Measurements from ENCODE around the gene ITK. TPM values are rescaled to one million over a fixed set of nuclear protein-coding genes. Genes with fewer than 3 reads are reported as not detected.

The ITK gene
- total and polyA plus RNA-seq, 4 donors, result 0.06 to 0.51 (median 0.45) TPM

- no peaks in the 10 kb centered on the region for H3K27me3 ChIP-seq (ENCODE audit: control insufficient read depth, insufficient read depth, low read length)
- no peaks in the 10 kb centered on the region for H3K4me1 ChIP-seq (ENCODE audit: control insufficient read depth, insufficient read depth, low read length)
- no peak overlapping the region for H3K4me3 ChIP-seq (ENCODE audit: low read depth, low read length)
- no peaks in the 10 kb centered on the region for H3K9me3 ChIP-seq (ENCODE audit: control insufficient read depth, insufficient read depth, low read length)
- H3K36me3 ChIP-seq (ENCODE audit: control insufficient read depth, insufficient read depth, low read length), result peaks cover 35% of the 10 kb centered on the region
- no peak for DNase-seq (ENCODE audit: low read depth in 4 of 6, low spot score in 6 of 6)
- no peak overlapping the region for H3K27ac ChIP-seq (ENCODE audit: low read depth, low read length)
- 96% methylated on average over 4 of the region's 7 CpGs for WGBS (ENCODE audit: insufficient coverage)
These were observed 113.9 kb downstream of the ITK start for GRCh38 chr5:157294407-157295091.

GRCh38 chr5:157295247-157295646 lies 114.6 kb downstream of the ITK start:
- no peak for DNase-seq (ENCODE audit: low read depth in 4 of 6, low spot score in 6 of 6)
- Histone ChIP-seq H3K4me1 (ENCODE audit: control insufficient read depth, insufficient read depth, low read length) (no peaks in the 10 kb centered on the region), H3K27me3 (ENCODE audit: control insufficient read depth, insufficient read depth, low read length) (no peaks in the 10 kb centered on the region), H3K4me3 (ENCODE audit: low read depth, low read length) (no peak overlapping the region), H3K27ac (ENCODE audit: low read depth, low read length) (no peak overlapping the region), H3K36me3 (ENCODE audit: control insufficient read depth, insufficient read depth, low read length) (peaks cover 38% of the 10 kb centered on the region), H3K9me3 (ENCODE audit: control insufficient read depth, insufficient read depth, low read length) (no peaks in the 10 kb centered on the region)
- WGBS (ENCODE audit: insufficient coverage), result 89% methylated on average over 1 of the region's 1 CpG

- H3K36me3 ChIP-seq (ENCODE audit: control insufficient read depth, insufficient read depth, low read length), result peaks cover 57% of the 10 kb centered on the region
- no peaks in the 10 kb centered on the region for H3K9me3 ChIP-seq (ENCODE audit: control insufficient read depth, insufficient read depth, low read length)
- H3K4me1 ChIP-seq (ENCODE audit: control insufficient read depth, insufficient read depth, low read length), result no peaks in the 10 kb centered on the region
- H3K27me3 ChIP-seq (ENCODE audit: control insufficient read depth, insufficient read depth, low read length), result no peaks in the 10 kb centered on the region
- whole genome bisulfite sequencing (ENCODE audit: insufficient coverage), result 76% methylated on average over 9 of the region's 10 CpGs
- H3K4me3 ChIP-seq (ENCODE audit: low read depth, low read length), result no peak overlapping the region
- no peak for DNase-seq (ENCODE audit: low read depth in 4 of 6, low spot score in 6 of 6)
- no peak overlapping the region for H3K27ac ChIP-seq (ENCODE audit: low read depth, low read length)
These were observed 119.9 kb downstream of the ITK start for GRCh38 chr5:157300564-157300963.

GRCh38 chr5:157301066-157301465 lies 120.4 kb downstream of the ITK start:
- Histone ChIP-seq H3K4me3 (ENCODE audit: low read depth, low read length) (no peak overlapping the region), H3K27me3 (ENCODE audit: control insufficient read depth, insufficient read depth, low read length) (no peaks in the 10 kb centered on the region), H3K9me3 (ENCODE audit: control insufficient read depth, insufficient read depth, low read length) (no peaks in the 10 kb centered on the region), H3K27ac (ENCODE audit: low read depth, low read length) (no peak overlapping the region), H3K36me3 (ENCODE audit: control insufficient read depth, insufficient read depth, low read length) (peaks cover 55% of the 10 kb centered on the region), H3K4me1 (ENCODE audit: control insufficient read depth, insufficient read depth, low read length) (no peaks in the 10 kb centered on the region)
- no peak for DNase-seq (ENCODE audit: low read depth in 4 of 6, low spot score in 6 of 6)

GRCh38 chr5:157303023-157303422 lies 122.4 kb downstream of the ITK start:
- peaks cover 44% of the 10 kb centered on the region for H3K36me3 ChIP-seq (ENCODE audit: control insufficient read depth, insufficient read depth, low read length)
- WGBS (ENCODE audit: insufficient coverage), result 96% methylated on average over 4 of the region's 5 CpGs
- H3K4me3 ChIP-seq (ENCODE audit: low read depth, low read length), result no peak overlapping the region
- no peaks in the 10 kb centered on the region for H3K27me3 ChIP-seq (ENCODE audit: control insufficient read depth, insufficient read depth, low read length)
- DNase-seq (ENCODE audit: low read depth in 4 of 6, low spot score in 6 of 6), result no peak
- H3K4me1 ChIP-seq (ENCODE audit: control insufficient read depth, insufficient read depth, low read length), result no peaks in the 10 kb centered on the region
- H3K9me3 ChIP-seq (ENCODE audit: control insufficient read depth, insufficient read depth, low read length), result no peaks in the 10 kb centered on the region
- H3K27ac ChIP-seq (ENCODE audit: low read depth, low read length), result no peak overlapping the region

GRCh38 chr5:157303667-157304327 lies 123.2 kb downstream of the ITK start:
- Histone ChIP-seq H3K27ac (ENCODE audit: low read depth, low read length) (no peak overlapping the region), H3K27me3 (ENCODE audit: control insufficient read depth, insufficient read depth, low read length) (no peaks in the 10 kb centered on the region), H3K9me3 (ENCODE audit: control insufficient read depth, insufficient read depth, low read length) (no peaks in the 10 kb centered on the region), H3K4me3 (ENCODE audit: low read depth, low read length) (no peak overlapping the region), H3K4me1 (ENCODE audit: control insufficient read depth, insufficient read depth, low read length) (no peaks in the 10 kb centered on the region), H3K36me3 (ENCODE audit: control insufficient read depth, insufficient read depth, low read length) (peaks cover 39% of the 10 kb centered on the region)
- DNase-seq (ENCODE audit: low read depth in 4 of 6, low spot score in 6 of 6), result no peak
- WGBS (ENCODE audit: insufficient coverage), result 54% methylated on average over 6 of the region's 8 CpGs

Other genes with a start within 250 kb of the ITK start
- 1 to 10 TPM in 1 of 2 donors, under 1 TPM in 1; 0.40 to 5.3 TPM for gene TIMD4, start 217.6 kb upstream of the ITK start, total RNA-seq
- under 1 TPM; 0.50 to 0.82 TPM for gene TIMD4, start 217.6 kb upstream of the ITK start, polyA plus RNA-seq (ENCODE audit: insufficient read length in 2 of 2)
- gene HAVCR1, start 121.7 kb upstream of the ITK start, total RNA-seq, result under 1 TPM; 0.11 to 0.20 TPM
- under 1 TPM; 0.20 to 0.60 TPM for gene HAVCR1, start 121.7 kb upstream of the ITK start, polyA plus RNA-seq (ENCODE audit: insufficient read length in 2 of 2)
- 10 to 100 TPM; 10.6 to 22.9 TPM for gene HAVCR2, start 71.8 kb upstream of the ITK start, total RNA-seq
- gene HAVCR2, start 71.8 kb upstream of the ITK start, polyA plus RNA-seq (ENCODE audit: insufficient read length in 2 of 2), result 1 to 10 TPM; 8.5 to 8.9 TPM
- gene MED7, start 38.0 kb upstream of the ITK start, total RNA-seq, result 10 to 100 TPM; 19.5 to 23.2 TPM
- gene MED7, start 38.0 kb upstream of the ITK start, polyA plus RNA-seq (ENCODE audit: insufficient read length in 2 of 2), result 10 to 100 TPM; 18.7 to 19.8 TPM
- gene GARIN3, start 14.6 kb upstream of the ITK start, total RNA-seq, result not detected
- gene GARIN3, start 14.6 kb upstream of the ITK start, polyA plus RNA-seq (ENCODE audit: insufficient read length in 2 of 2), result not detected
- 10 to 100 TPM; 48.1 to 75.7 TPM for gene CYFIP2, start 85.3 kb downstream of the ITK start, total RNA-seq
- 100 to 1,000 TPM; 133 to 160 TPM for gene CYFIP2, start 85.3 kb downstream of the ITK start, polyA plus RNA-seq (ENCODE audit: insufficient read length in 2 of 2)